ENCODE data around the gene RSPO4. TPM values are rescaled to one million over a fixed set of nuclear protein-coding genes. Genes with fewer than 3 reads are reported as not detected.

RSPO4 gene
- total RNA-seq, 4 donors from 2014 or later = 0.30 to 0.66 (median 0.59) TPM; not detected in 1

GRCh38 chr20:1014471-1014870 lies 12.4 kb upstream of the RSPO4 start:
- no peaks in the 10 kb centered on the region for H3K9me3 ChIP-seq
- no peak for TF ChIP-seq POLR2A (IDR thresholded peaks at IDR 0.05)
- TF ChIP-seq CTCF (IDR thresholded peaks at IDR 0.05) = no peak
- no peak for TF ChIP-seq EP300 (IDR thresholded peaks at IDR 0.05)
- H3K4me3 ChIP-seq = no peak overlapping the region
- H3K27ac ChIP-seq = no peak overlapping the region
- H3K4me1 ChIP-seq = no peaks in the 10 kb centered on the region
- peaks cover 0 to 11% (median 0%) of the 10 kb centered on the region in 3 donors for H3K36me3 ChIP-seq
- H3K27me3 ChIP-seq = no peaks in the 10 kb centered on the region
- 75 to 81% methylated on average over 5 to 7 of the region's 7 CpGs for WGBS, 2 donors
- no peak for DNase-seq (ENCODE audit: low spot score in 2 of 2)

- TF ChIP-seq POLR2A (IDR thresholded peaks at IDR 0.05) = no peak
- TF ChIP-seq CTCF (IDR thresholded peaks at IDR 0.05) = no peak
- TF ChIP-seq EP300 (IDR thresholded peaks at IDR 0.05) = no peak
- no peak for DNase-seq (ENCODE audit: low spot score in 2 of 2)
These were observed 11.6 kb upstream of the RSPO4 start for GRCh38 chr20:1013566-1014340.

GRCh38 chr20:1012359-1013168 lies 10.5 kb upstream of the RSPO4 start:
- 58 to 63% methylated on average over 10 of the region's 10 CpGs for WGBS, 2 donors
- no peak overlapping the region for H3K27ac ChIP-seq
- TF ChIP-seq POLR2A (IDR thresholded peaks at IDR 0.05) = no peak
- no peak for TF ChIP-seq EP300 (IDR thresholded peaks at IDR 0.05)
- DNase-seq (ENCODE audit: low spot score in 2 of 2) = no peak
- H3K36me3 ChIP-seq = peaks cover 0 to 11% (median 0%) of the 10 kb centered on the region in 3 donors
- H3K4me3 ChIP-seq = no peak overlapping the region
- no peaks in the 10 kb centered on the region for H3K9me3 ChIP-seq
- no peaks in the 10 kb centered on the region for H3K4me1 ChIP-seq
- no peaks in the 10 kb centered on the region for H3K27me3 ChIP-seq

More at GRCh38 chr20:1013566-1014340, 11.6 kb upstream of the RSPO4 start:
- Histone ChIP-seq H3K36me3 (peaks cover 0 to 11% (median 0%) of the 10 kb centered on the region in 3 donors), H3K9me3 (no peaks in the 10 kb centered on the region), H3K27me3 (no peaks in the 10 kb centered on the region), H3K4me3 (no peak overlapping the region), H3K27ac (no peak overlapping the region), H3K4me1 (no peaks in the 10 kb centered on the region)
- WGBS, 2 donors = 70% methylated on average over 7 of the region's 7 CpGs

- no peak overlapping the region for H3K4me3 ChIP-seq
- no peak for TF ChIP-seq CTCF (IDR thresholded peaks at IDR 0.05)
- no peak for TF ChIP-seq EP300 (IDR thresholded peaks at IDR 0.05)
- TF ChIP-seq POLR2A (IDR thresholded peaks at IDR 0.05) = no peak
- DNase-seq (ENCODE audit: low spot score in 2 of 2) = no peak
- 85 to 86% methylated on average over 6 of the region's 6 CpGs for WGBS, 2 donors
- H3K27me3 ChIP-seq = peaks cover 0 to 3% of the 10 kb centered on the region in 2 donors
- no peaks in the 10 kb centered on the region for H3K36me3 ChIP-seq
- H3K9me3 ChIP-seq = no peaks in the 10 kb centered on the region
- H3K27ac ChIP-seq = no peak overlapping the region
- H3K4me1 ChIP-seq = no peaks in the 10 kb centered on the region
These were observed 8.5 kb upstream of the RSPO4 start for GRCh38 chr20:1010659-1011058.

GRCh38 chr20:1005452-1006027 lies 3.4 kb upstream of the RSPO4 start:
- Histone ChIP-seq H3K4me1 (peaks cover 0 to 5% (median 0%) of the 10 kb centered on the region in 4 donors), H3K4me3 (no peak overlapping the region), H3K27me3 (peaks cover 0 to 29% of the 10 kb centered on the region in 2 donors), H3K36me3 (no peaks in the 10 kb centered on the region), H3K9me3 (peaks cover 0 to 3% (median 0%) of the 10 kb centered on the region in 4 donors), H3K27ac (no peak overlapping the region)
- 35 to 44% methylated on average over 5 of the region's 5 CpGs for WGBS, 2 donors
- no peak for DNase-seq (ENCODE audit: low spot score in 2 of 2)
- no peak for TF ChIP-seq POLR2A (IDR thresholded peaks at IDR 0.05)
- TF ChIP-seq CTCF (IDR thresholded peaks at IDR 0.05) = no peak
- TF ChIP-seq EP300 (IDR thresholded peaks at IDR 0.05) = no peak
